ENCODE measurements around the gene INPP5D. TPM values are rescaled to one million over a fixed set of nuclear protein-coding genes. Genes with fewer than 3 reads are reported as not detected.

INPP5D gene
- total RNA-seq, 1 donor from 2014 or later, result 18.3 TPM

DNA sequence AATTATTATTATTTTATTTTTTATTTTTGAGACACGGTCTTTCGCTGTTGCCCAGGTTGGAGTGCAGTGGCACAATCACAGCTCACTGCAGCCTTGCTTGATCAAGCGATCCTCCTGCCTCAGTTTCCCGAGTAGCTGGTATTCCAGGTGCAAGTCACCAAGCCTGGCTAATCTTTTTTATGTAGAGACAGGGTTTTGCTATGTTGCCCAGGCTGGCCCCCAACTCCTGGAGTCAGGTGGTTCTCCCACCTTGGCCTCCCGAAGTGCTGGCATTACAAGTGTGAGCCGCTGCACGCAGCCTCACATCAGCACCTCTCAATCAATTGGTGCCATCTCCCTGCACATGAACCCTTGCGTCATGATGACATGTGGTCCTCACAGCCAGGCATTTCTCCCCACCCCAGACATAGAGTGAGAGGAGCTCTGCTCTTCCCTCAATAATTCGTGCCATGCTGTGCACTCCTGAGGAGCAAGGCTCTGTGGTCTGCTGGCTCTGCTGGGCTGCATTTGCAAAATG lies 5.9 kb downstream of the INPP5D start:
- Mint-ChIP-seq H3K36me3 (no peaks in the 10 kb centered on the region), H3K27me3 (peaks cover 8% of the 10 kb centered on the region), H3K27ac (no peak overlapping the region), H3K9me3 (no peaks in the 10 kb centered on the region), H3K4me3 (no peak overlapping the region), H3K4me1 (ENCODE audit: unreplicated experiment) (peaks cover 4% of the 10 kb centered on the region)
- DNase-seq (ENCODE audit: extremely low spot score, unreplicated experiment), result no peak
- TF ChIP-seq, protein P1, sequence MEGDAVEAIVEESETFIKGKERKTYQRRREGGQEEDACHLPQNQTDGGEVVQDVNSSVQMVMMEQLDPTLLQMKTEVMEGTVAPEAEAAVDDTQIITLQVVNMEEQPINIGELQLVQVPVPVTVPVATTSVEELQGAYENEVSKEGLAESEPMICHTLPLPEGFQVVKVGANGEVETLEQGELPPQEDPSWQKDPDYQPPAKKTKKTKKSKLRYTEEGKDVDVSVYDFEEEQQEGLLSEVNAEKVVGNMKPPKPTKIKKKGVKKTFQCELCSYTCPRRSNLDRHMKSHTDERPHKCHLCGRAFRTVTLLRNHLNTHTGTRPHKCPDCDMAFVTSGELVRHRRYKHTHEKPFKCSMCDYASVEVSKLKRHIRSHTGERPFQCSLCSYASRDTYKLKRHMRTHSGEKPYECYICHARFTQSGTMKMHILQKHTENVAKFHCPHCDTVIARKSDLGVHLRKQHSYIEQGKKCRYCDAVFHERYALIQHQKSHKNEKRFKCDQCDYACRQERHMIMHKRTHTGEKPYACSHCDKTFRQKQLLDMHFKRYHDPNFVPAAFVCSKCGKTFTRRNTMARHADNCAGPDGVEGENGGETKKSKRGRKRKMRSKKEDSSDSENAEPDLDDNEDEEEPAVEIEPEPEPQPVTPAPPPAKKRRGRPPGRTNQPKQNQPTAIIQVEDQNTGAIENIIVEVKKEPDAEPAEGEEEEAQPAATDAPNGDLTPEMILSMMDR (conservative IDR thresholded peaks at IDR 0.05), result no peak

DNA sequence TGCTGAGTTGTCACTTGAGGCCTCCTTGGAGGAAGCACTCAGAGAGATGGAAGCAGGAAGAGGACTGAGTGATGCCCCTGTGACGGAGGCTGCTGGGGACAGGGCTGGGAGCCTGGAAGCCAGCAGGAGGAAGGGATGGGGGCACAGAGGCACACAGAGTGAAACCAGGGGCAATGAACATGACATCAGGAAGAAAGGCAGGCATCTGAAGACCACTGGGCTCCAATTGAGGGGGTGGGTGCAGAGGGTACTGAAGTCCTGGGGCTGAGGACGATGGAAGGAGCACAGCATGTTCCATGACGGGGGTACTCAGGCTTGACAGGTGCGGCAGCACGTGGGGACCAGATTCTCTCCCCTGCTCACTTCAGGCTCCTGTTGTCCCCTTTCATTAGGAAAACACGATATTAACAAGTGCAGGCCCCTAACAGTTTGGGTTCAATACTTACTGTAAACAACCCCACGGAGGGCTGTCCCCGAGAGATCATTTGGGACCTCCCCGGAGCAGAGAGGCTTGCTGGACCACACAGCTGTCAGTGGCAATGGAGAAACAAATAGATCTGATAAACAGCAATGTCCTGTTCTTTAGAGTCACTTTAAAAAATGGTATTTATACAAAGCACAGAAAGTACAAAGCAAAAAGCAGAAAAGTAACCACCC lies 8.7 kb downstream of the INPP5D start:
- DNase-seq (ENCODE audit: extremely low spot score, unreplicated experiment), result no peak
- H3K27me3 Mint-ChIP-seq, result peaks cover 8% of the 10 kb centered on the region
- TF ChIP-seq, protein P1 (conservative IDR thresholded peaks at IDR 0.05), result no peak

DNA sequence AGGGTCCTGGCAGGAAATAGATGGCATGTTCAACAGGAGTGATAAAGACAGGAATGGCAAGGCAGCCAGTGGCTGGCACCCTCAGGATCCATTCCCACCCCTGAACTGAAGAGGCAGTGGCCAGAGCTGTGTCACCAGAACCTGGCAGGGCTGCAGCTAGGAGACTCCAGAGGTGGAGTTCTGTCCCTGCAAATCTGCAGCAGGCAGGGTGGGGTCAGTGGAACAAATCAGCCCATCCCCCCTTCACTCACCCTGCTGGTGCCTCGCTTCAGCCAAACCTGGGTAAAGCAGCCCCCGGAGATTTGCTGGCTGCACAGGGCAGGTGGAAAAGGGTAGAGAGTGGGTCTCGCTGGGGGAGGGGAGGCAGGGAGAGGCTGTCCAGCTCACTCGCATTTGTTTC lies 12.7 kb downstream of the INPP5D start:
- no peak overlapping the region for H3K27ac Mint-ChIP-seq
- no peaks in the 10 kb centered on the region for H3K4me1 Mint-ChIP-seq (ENCODE audit: unreplicated experiment)
- H3K9me3 Mint-ChIP-seq, result no peaks in the 10 kb centered on the region
- DNase-seq (ENCODE audit: extremely low spot score, unreplicated experiment), result no peak
- TF ChIP-seq, protein P1 (conservative IDR thresholded peaks at IDR 0.05), result no peak
- H3K36me3 Mint-ChIP-seq, result no peaks in the 10 kb centered on the region
- peaks cover 8% of the 10 kb centered on the region for H3K27me3 Mint-ChIP-seq
- H3K4me3 Mint-ChIP-seq, result no peak overlapping the region

More for the DNA sequence above, 8.7 kb downstream of the INPP5D start:
- Mint-ChIP-seq H3K4me3 (no peak overlapping the region), H3K9me3 (no peaks in the 10 kb centered on the region), H3K36me3 (no peaks in the 10 kb centered on the region), H3K27ac (no peak overlapping the region), H3K4me1 (ENCODE audit: unreplicated experiment) (no peaks in the 10 kb centered on the region)

DNA sequence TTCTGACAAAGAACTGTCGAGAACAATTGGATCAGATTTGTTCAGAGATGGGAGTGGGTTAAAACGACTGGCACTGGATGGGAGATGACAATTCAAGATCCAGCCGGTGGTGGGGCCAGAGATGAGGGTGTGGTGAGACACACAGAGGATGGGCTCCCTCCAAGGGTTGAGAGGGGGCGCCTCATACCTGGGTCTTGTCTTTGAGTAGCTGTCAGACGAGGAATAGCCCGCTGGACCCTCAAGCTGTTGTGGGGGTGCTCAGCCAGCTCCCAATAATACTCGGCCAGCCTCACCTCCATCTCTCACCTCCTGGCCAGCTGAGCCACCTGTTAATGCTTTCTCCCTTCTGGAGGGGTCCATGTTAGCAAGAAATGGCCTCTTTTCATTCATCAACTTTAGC lies 14.0 kb downstream of the INPP5D start:
- H3K4me1 Mint-ChIP-seq (ENCODE audit: unreplicated experiment), result no peaks in the 10 kb centered on the region
- H3K36me3 Mint-ChIP-seq, result no peaks in the 10 kb centered on the region
- H3K4me3 Mint-ChIP-seq, result no peak overlapping the region
- no peak overlapping the region for H3K27ac Mint-ChIP-seq
- no peaks in the 10 kb centered on the region for H3K9me3 Mint-ChIP-seq
- TF ChIP-seq, protein P1 (conservative IDR thresholded peaks at IDR 0.05), result no peak
- DNase-seq (ENCODE audit: extremely low spot score, unreplicated experiment), result no peak
- H3K27me3 Mint-ChIP-seq, result peaks cover 8% of the 10 kb centered on the region

DNA sequence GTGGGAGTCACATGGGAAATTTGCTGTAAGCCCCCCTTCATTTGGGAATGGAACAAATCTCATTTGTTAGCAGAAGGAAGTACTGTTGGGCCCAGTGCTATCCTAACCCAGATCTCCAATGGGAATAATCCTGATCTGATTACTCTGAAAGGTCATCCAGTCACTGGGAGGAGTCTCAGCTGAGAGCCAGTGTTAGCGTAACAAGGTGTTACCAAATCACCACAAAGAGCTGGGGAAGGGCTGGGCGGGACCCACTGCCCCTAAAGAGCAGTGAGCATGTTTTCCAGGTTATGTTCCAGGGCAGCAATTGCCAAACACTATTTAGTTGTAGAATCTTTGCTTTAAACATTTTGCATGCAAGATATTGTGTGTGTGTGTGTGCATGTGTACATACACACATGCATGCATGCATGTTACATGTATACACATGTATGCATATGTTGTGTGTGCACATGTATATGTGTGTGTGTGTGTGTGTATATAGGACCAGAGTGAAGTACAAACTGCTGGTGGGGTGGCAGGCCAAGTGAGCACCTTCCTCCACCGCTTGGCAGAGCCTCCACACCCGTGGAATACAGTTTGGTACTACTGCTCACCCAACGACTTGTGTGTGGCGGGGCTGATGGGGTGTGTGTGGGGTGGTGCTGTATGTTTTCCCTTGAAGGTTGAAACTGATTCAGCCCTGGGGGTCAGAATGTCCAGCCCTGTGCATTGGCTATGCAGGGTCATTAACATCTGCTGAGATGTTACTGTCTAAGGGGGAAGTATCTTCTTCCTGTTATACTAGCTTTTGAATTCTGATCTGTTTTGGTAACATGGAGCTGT lies 15.2 kb downstream of the INPP5D start:
- H3K9me3 Mint-ChIP-seq, result no peaks in the 10 kb centered on the region
- H3K36me3 Mint-ChIP-seq, result no peaks in the 10 kb centered on the region
- H3K4me1 Mint-ChIP-seq (ENCODE audit: unreplicated experiment), result no peaks in the 10 kb centered on the region
- DNase-seq (ENCODE audit: extremely low spot score, unreplicated experiment), result no peak
- peaks cover 2% of the 10 kb centered on the region for H3K27me3 Mint-ChIP-seq
- H3K27ac Mint-ChIP-seq, result no peak overlapping the region
- TF ChIP-seq, protein P1 (conservative IDR thresholded peaks at IDR 0.05), result no peak
- no peak overlapping the region for H3K4me3 Mint-ChIP-seq
